Measurements from ENCODE around the gene ERP27.
A peak's percentile ranks its signal among the peaks of the same experiment; 100 is the strongest.

ERP27 gene

DNA sequence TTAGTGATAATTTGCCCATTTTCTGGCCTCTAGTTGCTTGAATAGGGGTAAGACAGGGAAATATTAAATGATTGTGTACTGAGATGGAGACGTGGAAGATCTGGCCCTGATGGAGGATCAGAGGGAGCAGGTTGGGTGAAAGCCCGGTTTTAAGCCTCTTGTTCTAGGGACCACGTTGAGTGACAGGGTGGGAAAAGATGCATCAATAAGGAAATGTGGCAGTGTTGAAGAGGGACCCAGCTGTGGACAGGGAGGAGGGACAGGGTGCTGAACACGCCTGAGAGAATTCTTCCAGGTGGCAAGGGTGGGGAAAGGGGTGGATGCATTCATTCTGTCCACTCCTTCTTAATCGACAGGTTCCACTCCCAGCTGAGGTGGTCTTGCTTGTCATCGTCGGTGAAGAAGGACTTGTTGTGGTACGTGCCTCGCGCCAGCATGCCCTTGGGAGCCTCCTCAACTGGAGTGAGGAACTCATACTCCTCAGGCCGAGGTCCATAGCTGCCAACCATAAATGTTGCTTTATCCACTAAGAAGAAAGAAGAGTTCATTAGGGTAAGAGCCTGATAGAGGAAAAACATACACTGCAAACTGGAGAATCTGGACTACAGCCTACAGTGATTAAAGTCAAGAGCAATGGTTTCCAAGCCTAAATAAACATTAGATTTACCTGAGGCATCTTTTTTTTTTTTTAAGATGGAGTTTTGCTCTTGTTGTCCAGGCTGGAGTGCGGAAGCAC lies 4.0 kb upstream of the ERP27 start:
- no peak for DNase-seq
- no peak overlapping the region for H3K27ac ChIP-seq
- in situ Hi-C loops (cut with HindIII; ENCODE audit: low pct_ligation_motif_present, low sequenced_read_pairs), result no loop called here
- H3K4me3 ChIP-seq (ENCODE audit: low read depth, low read length), result no peak overlapping the region
- H3K27me3 ChIP-seq (replicated peaks), result no peaks in the 10 kb centered on the region
- TF ChIP-seq, protein P1, sequence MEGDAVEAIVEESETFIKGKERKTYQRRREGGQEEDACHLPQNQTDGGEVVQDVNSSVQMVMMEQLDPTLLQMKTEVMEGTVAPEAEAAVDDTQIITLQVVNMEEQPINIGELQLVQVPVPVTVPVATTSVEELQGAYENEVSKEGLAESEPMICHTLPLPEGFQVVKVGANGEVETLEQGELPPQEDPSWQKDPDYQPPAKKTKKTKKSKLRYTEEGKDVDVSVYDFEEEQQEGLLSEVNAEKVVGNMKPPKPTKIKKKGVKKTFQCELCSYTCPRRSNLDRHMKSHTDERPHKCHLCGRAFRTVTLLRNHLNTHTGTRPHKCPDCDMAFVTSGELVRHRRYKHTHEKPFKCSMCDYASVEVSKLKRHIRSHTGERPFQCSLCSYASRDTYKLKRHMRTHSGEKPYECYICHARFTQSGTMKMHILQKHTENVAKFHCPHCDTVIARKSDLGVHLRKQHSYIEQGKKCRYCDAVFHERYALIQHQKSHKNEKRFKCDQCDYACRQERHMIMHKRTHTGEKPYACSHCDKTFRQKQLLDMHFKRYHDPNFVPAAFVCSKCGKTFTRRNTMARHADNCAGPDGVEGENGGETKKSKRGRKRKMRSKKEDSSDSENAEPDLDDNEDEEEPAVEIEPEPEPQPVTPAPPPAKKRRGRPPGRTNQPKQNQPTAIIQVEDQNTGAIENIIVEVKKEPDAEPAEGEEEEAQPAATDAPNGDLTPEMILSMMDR (IDR thresholded peaks at IDR 0.05; ENCODE audit: low read depth, low read length, missing control alignments), result no peak
- peaks cover 26% of the 10 kb centered on the region for H3K36me3 ChIP-seq (replicated peaks)

DNA sequence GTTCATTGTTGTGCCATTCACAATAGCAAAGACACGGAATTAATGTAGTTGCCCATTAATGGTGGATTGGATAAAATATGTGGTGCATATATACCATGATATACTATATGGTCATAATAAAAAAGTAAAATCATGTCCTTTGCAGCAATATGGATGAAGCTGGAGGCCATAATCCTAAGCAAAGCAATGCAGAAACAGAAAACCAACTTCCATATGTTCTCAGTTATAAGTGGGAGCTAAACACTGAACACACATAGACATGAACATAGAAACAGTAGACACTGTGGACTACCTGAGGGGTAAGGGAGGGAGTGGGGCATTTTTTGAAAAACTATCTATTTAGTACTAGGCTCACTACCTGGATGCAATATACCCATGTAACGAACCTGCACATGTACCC lies 3.0 kb upstream of the ERP27 start:
- Histone ChIP-seq H3K27me3 (replicated peaks) (no peaks in the 10 kb centered on the region), H3K4me3 (ENCODE audit: low read depth, low read length) (no peak overlapping the region), H3K36me3 (replicated peaks) (peaks cover 23% of the 10 kb centered on the region), H3K27ac (no peak overlapping the region)
- TF ChIP-seq, protein P1 (IDR thresholded peaks at IDR 0.05; ENCODE audit: low read depth, low read length, missing control alignments), result no peak
- in situ Hi-C loops (cut with HindIII; ENCODE audit: low pct_ligation_motif_present, low sequenced_read_pairs), result no loop called here
- DNase-seq, result no peak

DNA sequence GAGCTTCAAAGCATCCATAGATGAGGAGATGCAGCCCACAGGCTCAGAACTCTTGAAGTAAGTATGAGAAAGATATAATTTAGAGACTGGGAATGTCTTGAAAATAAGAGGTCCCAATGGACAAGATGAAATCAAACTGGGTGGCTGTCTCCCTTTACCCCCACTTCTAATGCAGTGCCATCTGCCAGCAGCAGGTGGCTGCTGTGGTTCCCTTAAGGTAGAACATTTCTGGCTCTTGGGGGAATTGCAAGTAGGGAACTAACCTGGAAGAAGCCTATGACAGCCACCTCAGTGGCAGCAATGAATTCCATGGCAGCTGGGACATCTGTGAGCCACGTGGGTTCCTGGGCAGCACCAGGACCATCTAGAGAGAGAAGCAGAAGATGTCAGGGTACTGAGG lies 648 bp downstream of the ERP27 start:
- DNase-seq, result no peak
- in situ Hi-C loops (cut with HindIII; ENCODE audit: low pct_ligation_motif_present, low sequenced_read_pairs), result no loop called here

DNA sequence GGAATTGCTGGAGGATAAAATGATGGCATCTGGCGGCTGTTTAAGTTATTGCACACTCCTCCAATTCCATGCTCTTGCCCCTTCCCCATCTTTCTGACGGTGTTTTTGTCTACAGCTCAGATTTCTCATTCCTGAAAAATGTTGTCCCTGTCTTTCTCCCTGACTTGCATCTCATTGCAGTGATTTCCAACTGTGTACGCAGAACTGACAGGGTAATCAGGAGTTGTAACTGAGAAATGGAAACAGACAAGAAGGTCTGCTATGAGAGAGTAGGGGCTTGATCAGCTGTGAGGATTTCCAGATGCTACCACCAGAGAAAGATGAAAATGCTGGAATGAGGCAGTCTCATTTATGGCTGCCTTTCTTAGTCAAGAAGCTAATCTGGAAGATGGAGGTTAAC lies 1.3 kb downstream of the ERP27 start:
- Histone ChIP-seq H3K36me3 (replicated peaks) (peaks cover 7% of the 10 kb centered on the region), H3K27me3 (replicated peaks) (no peaks in the 10 kb centered on the region), H3K4me3 (ENCODE audit: low read depth, low read length) (no peak overlapping the region), H3K27ac (no peak overlapping the region)
- TF ChIP-seq, protein P1 (IDR thresholded peaks at IDR 0.05; ENCODE audit: low read depth, low read length, missing control alignments), result peak; percentile 26
- no peak for DNase-seq
- in situ Hi-C loops (cut with HindIII; ENCODE audit: low pct_ligation_motif_present, low sequenced_read_pairs), result no loop called here

More for the DNA sequence above, 648 bp downstream of the ERP27 start:
- Histone ChIP-seq H3K27me3 (replicated peaks) (no peaks in the 10 kb centered on the region), H3K27ac (no peak overlapping the region), H3K4me3 (ENCODE audit: low read depth, low read length) (no peak overlapping the region), H3K36me3 (replicated peaks) (peaks cover 12% of the 10 kb centered on the region)
- TF ChIP-seq, protein P1 (IDR thresholded peaks at IDR 0.05; ENCODE audit: low read depth, low read length, missing control alignments), result peak; percentile 50

DNA sequence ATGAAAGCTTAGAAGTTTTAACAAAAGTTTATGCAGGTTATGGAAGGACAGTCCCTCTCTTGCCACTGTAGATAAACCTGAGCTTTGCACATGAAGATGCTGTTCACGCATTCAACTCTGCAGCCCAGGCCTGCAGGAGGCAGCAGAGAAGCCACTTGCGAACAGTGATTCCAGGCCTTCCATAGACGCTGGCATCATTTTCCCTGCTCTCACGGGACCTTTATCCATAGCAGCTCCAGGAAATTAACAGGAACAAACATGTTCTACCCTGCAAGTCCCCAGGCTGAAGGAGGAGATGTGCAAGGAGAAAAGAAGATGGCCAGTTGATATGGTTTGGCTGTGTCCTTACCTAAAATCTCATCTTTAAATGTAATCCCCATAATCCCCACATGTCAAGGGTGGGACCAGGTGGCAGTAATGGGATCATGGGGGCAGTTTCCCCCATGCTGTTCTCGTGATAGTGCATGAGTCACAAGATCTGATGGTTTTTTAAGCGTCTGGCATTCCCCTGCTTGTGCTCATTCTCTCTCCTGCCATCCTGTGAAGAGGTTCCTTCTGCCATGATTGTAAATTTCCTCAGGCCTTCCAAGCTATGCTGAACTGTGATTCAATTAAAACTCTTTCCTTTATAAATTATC lies 2.0 kb downstream of the ERP27 start:
- H3K27me3 ChIP-seq (replicated peaks), result no peaks in the 10 kb centered on the region
- peaks cover 2% of the 10 kb centered on the region for H3K36me3 ChIP-seq (replicated peaks)
- DNase-seq, result no peak
- in situ Hi-C loops (cut with HindIII; ENCODE audit: low pct_ligation_motif_present, low sequenced_read_pairs), result no loop called here
- TF ChIP-seq, protein P1 (IDR thresholded peaks at IDR 0.05; ENCODE audit: low read depth, low read length, missing control alignments), result peak; percentile 62
- H3K4me3 ChIP-seq (ENCODE audit: low read depth, low read length), result no peak overlapping the region
- no peak overlapping the region for H3K27ac ChIP-seq

Data from brain microvascular endothelial cell (primary cell).